ENCODE data around the gene ATP9B.

The ATP9B gene

DNA sequence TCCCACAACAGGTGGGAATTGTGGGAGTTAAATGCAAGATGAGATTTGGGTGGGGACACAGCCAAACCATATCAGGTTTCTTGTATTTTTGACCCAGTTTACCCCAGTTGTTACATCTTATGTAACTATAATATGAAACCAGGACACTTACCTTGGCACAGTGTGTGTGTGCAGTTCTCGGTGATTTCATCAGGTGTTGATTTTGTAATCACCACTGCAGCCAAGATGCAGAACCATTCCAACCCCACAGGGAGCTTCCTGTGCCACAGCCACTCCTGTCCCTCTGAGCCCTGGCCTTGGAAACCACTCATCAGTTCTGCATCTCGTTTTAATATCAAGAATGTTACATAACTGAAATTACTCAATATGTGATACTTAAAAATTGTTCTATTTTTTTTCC, 31.8 kb downstream of the ATP9B start:
- Histone ChIP-seq H3K36me3 (replicated peaks; ENCODE audit: insufficient read depth, low read length) (no peaks in the 10 kb centered on the region), H2AFZ (ENCODE audit: low read length) (no peak overlapping the region), H3K27ac (ENCODE audit: low read length) (no peak overlapping the region), H4K20me1 (ENCODE audit: insufficient read depth, low read length) (no peaks in the 10 kb centered on the region), H3K27me3 (replicated peaks; ENCODE audit: insufficient read depth, low read length) (no peaks in the 10 kb centered on the region), H3K4me2 (ENCODE audit: low read depth, low read length) (no peak overlapping the region), H3K9me3 (replicated peaks; ENCODE audit: insufficient read depth, low read length) (no peaks in the 10 kb centered on the region), H3K9ac (ENCODE audit: low read length) (no peak overlapping the region), H3F3A (ENCODE audit: insufficient read depth, low read length) (no peaks in the 10 kb centered on the region), H3K79me2 (ENCODE audit: low read length) (peaks cover 27% of the 10 kb centered on the region), H3K4me3 (ENCODE audit: low read length) (no peak overlapping the region), H3K4me1 (ENCODE audit: low read length) (no peaks in the 10 kb centered on the region), H3K9me2 (replicated peaks; ENCODE audit: insufficient read depth, low read length) (no peaks in the 10 kb centered on the region)
- TF ChIP-seq EZH2 (optimal IDR thresholded peaks at IDR 0.05; ENCODE audit: low read depth, low read length) (no peak), EZH2phosphoT487 (IDR thresholded peaks at IDR 0.05; ENCODE audit: low read length) (no peak)
- TF ChIP-seq, protein P1, sequence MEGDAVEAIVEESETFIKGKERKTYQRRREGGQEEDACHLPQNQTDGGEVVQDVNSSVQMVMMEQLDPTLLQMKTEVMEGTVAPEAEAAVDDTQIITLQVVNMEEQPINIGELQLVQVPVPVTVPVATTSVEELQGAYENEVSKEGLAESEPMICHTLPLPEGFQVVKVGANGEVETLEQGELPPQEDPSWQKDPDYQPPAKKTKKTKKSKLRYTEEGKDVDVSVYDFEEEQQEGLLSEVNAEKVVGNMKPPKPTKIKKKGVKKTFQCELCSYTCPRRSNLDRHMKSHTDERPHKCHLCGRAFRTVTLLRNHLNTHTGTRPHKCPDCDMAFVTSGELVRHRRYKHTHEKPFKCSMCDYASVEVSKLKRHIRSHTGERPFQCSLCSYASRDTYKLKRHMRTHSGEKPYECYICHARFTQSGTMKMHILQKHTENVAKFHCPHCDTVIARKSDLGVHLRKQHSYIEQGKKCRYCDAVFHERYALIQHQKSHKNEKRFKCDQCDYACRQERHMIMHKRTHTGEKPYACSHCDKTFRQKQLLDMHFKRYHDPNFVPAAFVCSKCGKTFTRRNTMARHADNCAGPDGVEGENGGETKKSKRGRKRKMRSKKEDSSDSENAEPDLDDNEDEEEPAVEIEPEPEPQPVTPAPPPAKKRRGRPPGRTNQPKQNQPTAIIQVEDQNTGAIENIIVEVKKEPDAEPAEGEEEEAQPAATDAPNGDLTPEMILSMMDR (IDR thresholded peaks at IDR 0.05; ENCODE audit: low read length), result no peak
- no peak for DNase-seq

DNA sequence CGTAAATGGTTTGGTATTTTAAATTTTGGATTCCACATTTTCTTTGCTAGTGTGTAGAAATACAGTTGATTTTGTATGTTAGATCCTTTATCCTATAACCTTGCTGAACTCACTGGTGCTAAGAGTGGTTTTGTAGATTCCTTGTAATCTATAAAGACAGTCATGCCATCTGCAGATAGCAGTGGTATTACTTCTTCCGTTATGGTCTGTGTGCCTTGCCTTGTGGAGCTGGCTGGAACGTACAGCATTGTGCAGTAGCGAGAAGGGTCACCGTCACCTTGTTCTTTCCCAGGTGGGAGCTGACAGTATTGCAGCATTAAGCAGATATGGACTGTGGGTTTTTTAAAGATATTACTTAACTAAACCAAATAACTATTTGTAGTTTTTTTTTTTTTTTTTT, 33.7 kb downstream of the ATP9B start:
- H3K4me3 ChIP-seq (ENCODE audit: low read length), result no peak overlapping the region
- H3K27ac ChIP-seq (ENCODE audit: low read length), result no peak overlapping the region
- H3K4me2 ChIP-seq (ENCODE audit: low read depth, low read length), result no peak overlapping the region
- peaks cover 39% of the 10 kb centered on the region for H3K79me2 ChIP-seq (ENCODE audit: low read length)
- no peaks in the 10 kb centered on the region for H4K20me1 ChIP-seq (ENCODE audit: insufficient read depth, low read length)
- DNase-seq, result no peak
- TF ChIP-seq, protein P1 (IDR thresholded peaks at IDR 0.05; ENCODE audit: low read length), result no peak
- no peak for TF ChIP-seq EZH2 (optimal IDR thresholded peaks at IDR 0.05; ENCODE audit: low read depth, low read length)
- TF ChIP-seq EZH2phosphoT487 (IDR thresholded peaks at IDR 0.05; ENCODE audit: low read length), result no peak
- no peaks in the 10 kb centered on the region for H3K27me3 ChIP-seq (replicated peaks; ENCODE audit: insufficient read depth, low read length)
- no peaks in the 10 kb centered on the region for H3K9me3 ChIP-seq (replicated peaks; ENCODE audit: insufficient read depth, low read length)
- H3K9ac ChIP-seq (ENCODE audit: low read length), result no peak overlapping the region
- H3K36me3 ChIP-seq (replicated peaks; ENCODE audit: insufficient read depth, low read length), result no peaks in the 10 kb centered on the region
- H3K4me1 ChIP-seq (ENCODE audit: low read length), result no peaks in the 10 kb centered on the region
- H2AFZ ChIP-seq (ENCODE audit: low read length), result no peak overlapping the region
- H3F3A ChIP-seq (ENCODE audit: insufficient read depth, low read length), result no peaks in the 10 kb centered on the region
- H3K9me2 ChIP-seq (replicated peaks; ENCODE audit: insufficient read depth, low read length), result no peaks in the 10 kb centered on the region

DNA sequence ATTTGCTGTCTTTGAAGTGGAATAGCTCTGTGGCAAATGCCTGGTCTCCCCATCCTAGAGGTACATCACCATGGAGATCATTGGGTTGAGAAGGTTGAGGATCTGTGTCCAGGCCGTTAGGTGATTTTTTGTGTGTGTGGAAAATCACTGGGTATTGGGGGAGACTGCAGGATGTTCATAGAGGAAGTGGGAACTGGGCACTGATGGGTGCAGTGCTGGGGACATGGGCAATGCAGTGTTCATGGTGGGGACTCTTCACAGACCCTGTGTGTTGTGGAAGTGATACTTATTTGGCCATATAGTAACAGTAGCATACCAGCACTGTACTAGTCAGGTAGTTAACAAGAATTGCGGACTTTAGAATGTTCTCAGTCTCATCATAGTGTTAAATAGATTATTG, 34.9 kb downstream of the ATP9B start:
- Histone ChIP-seq H3K27me3 (replicated peaks; ENCODE audit: insufficient read depth, low read length) (no peaks in the 10 kb centered on the region), H3K9me2 (replicated peaks; ENCODE audit: insufficient read depth, low read length) (no peaks in the 10 kb centered on the region), H2AFZ (ENCODE audit: low read length) (no peak overlapping the region), H4K20me1 (ENCODE audit: insufficient read depth, low read length) (no peaks in the 10 kb centered on the region), H3K9me3 (replicated peaks; ENCODE audit: insufficient read depth, low read length) (no peaks in the 10 kb centered on the region), H3K36me3 (replicated peaks; ENCODE audit: insufficient read depth, low read length) (no peaks in the 10 kb centered on the region), H3K79me2 (ENCODE audit: low read length) (peaks cover 41% of the 10 kb centered on the region), H3K4me2 (ENCODE audit: low read depth, low read length) (no peak overlapping the region), H3K4me1 (ENCODE audit: low read length) (no peaks in the 10 kb centered on the region), H3F3A (ENCODE audit: insufficient read depth, low read length) (no peaks in the 10 kb centered on the region), H3K27ac (ENCODE audit: low read length) (no peak overlapping the region), H3K4me3 (ENCODE audit: low read length) (no peak overlapping the region), H3K9ac (ENCODE audit: low read length) (no peak overlapping the region)
- TF ChIP-seq EZH2 (optimal IDR thresholded peaks at IDR 0.05; ENCODE audit: low read depth, low read length), result no peak
- TF ChIP-seq, protein P1 (IDR thresholded peaks at IDR 0.05; ENCODE audit: low read length), result no peak
- TF ChIP-seq EZH2phosphoT487 (IDR thresholded peaks at IDR 0.05; ENCODE audit: low read length), result no peak
- no peak for DNase-seq

Measured in MM.1S (cell line).